HG03039 (cell line): ENCODE data around the gene PRR20G.
"Not testable (repeated sequence)": the region's sequence is repeated elsewhere in the genome, so short reads cannot be mapped to it uniquely, and the experiment has no call there.

Source experiments
- ATAC-seq: cut with Tn5 transposase; IDR thresholded peaks from one replicate; pipeline ENCODE4 v1.9.1; 2021; ENCODE audit warnings: mild to moderate bottlenecking, moderate library complexity; ENCODE audit not compliant: unreplicated experiment

Gene PRR20G

GRCh38 chr3:127304121-127304744 is 16.4 kb upstream of the PRR20G start:
- ATAC-seq: no peak

GRCh38 chr3:127299276-127299675 is 11.4 kb upstream of the PRR20G start:
- no peak for ATAC-seq

GRCh38 chr3:127296959-127297358 is 9.1 kb upstream of the PRR20G start:
- no peak for ATAC-seq

GRCh38 chr3:127296166-127296565 is 8.3 kb upstream of the PRR20G start:
- ATAC-seq: no peak

- ATAC-seq: not testable (repeated sequence)
Observed at GRCh38 chr3:127293650-127294049, 5.8 kb upstream of the PRR20G start.

- ATAC-seq: no peak
Observed at GRCh38 chr3:127291611-127292010, 3.8 kb upstream of the PRR20G start.

- no peak for ATAC-seq
Observed at GRCh38 chr3:127291114-127291513, 3.3 kb upstream of the PRR20G start.

- ATAC-seq: no peak
Observed at GRCh38 chr3:127289706-127290575, 2.1 kb upstream of the PRR20G start.

- no peak for ATAC-seq
Observed at GRCh38 chr3:127288921-127289705, 1.3 kb upstream of the PRR20G start.

GRCh38 chr3:127288343-127288742 is 497 bp upstream of the PRR20G start:
- ATAC-seq: no peak

GRCh38 chr3:127286571-127287140 is 1.2 kb downstream of the PRR20G start:
- ATAC-seq: no peak

GRCh38 chr3:127284258-127284657 is 3.6 kb downstream of the PRR20G start:
- no peak for ATAC-seq

- ATAC-seq: no peak
Observed at GRCh38 chr3:127277561-127277960, 10.3 kb downstream of the PRR20G start.

GRCh38 chr3:127276995-127277394 is 10.9 kb downstream of the PRR20G start:
- ATAC-seq: no peak

- no peak for ATAC-seq
Observed at GRCh38 chr3:127276396-127276795, 11.4 kb downstream of the PRR20G start.

GRCh38 chr3:127275287-127275781 is 12.5 kb downstream of the PRR20G start:
- no peak for ATAC-seq

- no peak for ATAC-seq
Observed at GRCh38 chr3:127274200-127274760, 13.6 kb downstream of the PRR20G start.

GRCh38 chr3:127273206-127273605 is 14.6 kb downstream of the PRR20G start:
- no peak for ATAC-seq

- no peak for ATAC-seq
Observed at GRCh38 chr3:127266186-127266585, 21.7 kb downstream of the PRR20G start.

GRCh38 chr3:127265581-127265981 is 22.3 kb downstream of the PRR20G start:
- no peak for ATAC-seq
